Measurements from ENCODE around the gene SMLR1. TPM values are rescaled to one million over a fixed set of nuclear protein-coding genes. Genes with fewer than 3 reads are reported as not detected.

Gene SMLR1
- total RNA-seq, 1 donor, result not detected

DNA sequence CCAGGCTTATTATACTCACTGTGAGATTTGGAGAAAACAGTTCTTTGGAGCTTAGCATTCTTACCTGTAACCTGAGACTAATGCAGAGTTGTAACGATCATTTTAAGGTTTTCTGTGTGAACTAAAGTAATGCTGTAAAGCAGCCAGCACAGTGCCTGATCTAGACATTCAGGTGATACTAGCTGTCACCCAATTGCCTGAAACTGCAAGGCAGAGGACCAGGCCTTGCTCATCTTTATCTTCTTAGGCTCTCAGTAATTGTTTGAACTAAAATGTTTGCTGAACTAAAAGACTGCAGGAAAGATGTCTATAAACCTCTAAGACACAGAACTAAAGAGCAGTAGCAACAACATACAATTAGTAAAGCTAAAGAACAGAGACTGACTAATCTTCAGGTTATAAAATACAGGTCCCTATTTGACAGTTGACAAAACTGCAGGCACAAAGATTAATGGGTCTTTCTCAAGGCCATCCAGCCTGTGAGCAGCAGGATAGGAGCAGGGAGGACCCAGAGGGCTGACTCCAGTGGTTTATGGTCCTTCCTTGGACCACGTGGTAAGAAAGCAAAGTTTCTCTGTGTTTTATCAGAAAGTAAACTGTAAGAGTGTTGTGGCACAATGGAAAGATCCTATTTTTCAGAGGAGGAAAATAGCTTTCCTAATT is 31.4 kb downstream of the SMLR1 start:
- Histone ChIP-seq H3K27me3 (ENCODE audit: insufficient read depth, low read length) (no peaks in the 10 kb centered on the region), H2AFZ (ENCODE audit: low read length) (no peak overlapping the region), H3K9me3 (ENCODE audit: low read depth, low read length) (no peaks in the 10 kb centered on the region), H3K79me2 (ENCODE audit: insufficient read depth, low read length) (no peaks in the 10 kb centered on the region), H3K4me2 (ENCODE audit: insufficient read depth, low read length) (no peak overlapping the region), H3K27ac (ENCODE audit: low read depth, low read length) (no peak overlapping the region), H3K4me1 (ENCODE audit: insufficient read depth, low read length) (peaks cover 7% of the 10 kb centered on the region), H3K36me3 (ENCODE audit: insufficient read depth, low read length) (peaks cover 6% of the 10 kb centered on the region), H4K20me1 (ENCODE audit: insufficient read depth, low read length) (peaks cover 2% of the 10 kb centered on the region), H3K4me3 (ENCODE audit: insufficient read depth, low read length) (no peak overlapping the region)
- TF ChIP-seq, protein P1, sequence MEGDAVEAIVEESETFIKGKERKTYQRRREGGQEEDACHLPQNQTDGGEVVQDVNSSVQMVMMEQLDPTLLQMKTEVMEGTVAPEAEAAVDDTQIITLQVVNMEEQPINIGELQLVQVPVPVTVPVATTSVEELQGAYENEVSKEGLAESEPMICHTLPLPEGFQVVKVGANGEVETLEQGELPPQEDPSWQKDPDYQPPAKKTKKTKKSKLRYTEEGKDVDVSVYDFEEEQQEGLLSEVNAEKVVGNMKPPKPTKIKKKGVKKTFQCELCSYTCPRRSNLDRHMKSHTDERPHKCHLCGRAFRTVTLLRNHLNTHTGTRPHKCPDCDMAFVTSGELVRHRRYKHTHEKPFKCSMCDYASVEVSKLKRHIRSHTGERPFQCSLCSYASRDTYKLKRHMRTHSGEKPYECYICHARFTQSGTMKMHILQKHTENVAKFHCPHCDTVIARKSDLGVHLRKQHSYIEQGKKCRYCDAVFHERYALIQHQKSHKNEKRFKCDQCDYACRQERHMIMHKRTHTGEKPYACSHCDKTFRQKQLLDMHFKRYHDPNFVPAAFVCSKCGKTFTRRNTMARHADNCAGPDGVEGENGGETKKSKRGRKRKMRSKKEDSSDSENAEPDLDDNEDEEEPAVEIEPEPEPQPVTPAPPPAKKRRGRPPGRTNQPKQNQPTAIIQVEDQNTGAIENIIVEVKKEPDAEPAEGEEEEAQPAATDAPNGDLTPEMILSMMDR (IDR thresholded peaks at IDR 0.05; ENCODE audit: extremely low read depth, low read depth, low read length), result no peak
- no peak for DNase-seq (ENCODE audit: insufficient read length, low spot score, missing footprints)

DNA sequence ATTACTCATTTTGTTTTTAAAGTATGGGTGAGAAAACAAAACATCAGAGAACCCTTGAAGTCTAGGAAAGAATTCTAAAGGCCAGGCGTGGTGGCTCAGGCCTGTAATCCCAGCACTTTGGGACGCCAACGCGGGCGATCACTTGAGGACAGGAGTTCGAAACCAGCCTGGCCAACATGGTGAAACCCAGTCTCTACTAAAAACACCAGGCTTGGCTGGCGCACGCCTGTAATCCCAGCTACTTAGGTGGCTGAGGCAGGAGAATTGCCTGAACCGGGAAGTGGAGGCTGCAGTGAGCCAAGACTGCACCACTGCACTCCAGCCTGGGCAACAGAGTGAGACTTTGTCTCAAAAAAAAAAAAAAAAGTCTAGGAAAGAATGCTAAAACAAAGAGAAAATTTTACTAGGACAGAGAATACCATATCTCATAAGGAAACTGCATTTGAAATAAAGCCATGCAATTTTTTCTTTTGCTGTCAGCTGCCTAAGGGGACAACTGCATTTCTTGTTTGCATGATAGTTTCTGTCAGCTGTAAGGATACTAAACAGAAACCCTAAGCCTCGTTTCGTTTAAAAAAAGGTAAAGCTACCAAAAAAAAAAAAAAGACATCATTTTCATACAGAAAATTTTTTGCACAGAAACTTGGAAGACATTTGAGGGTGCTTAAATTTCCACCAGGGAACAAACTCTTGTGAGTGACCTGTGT is 32.1 kb downstream of the SMLR1 start:
- Histone ChIP-seq H3K4me3 (ENCODE audit: insufficient read depth, low read length) (no peak overlapping the region), H3K79me2 (ENCODE audit: insufficient read depth, low read length) (no peaks in the 10 kb centered on the region), H3K27ac (ENCODE audit: low read depth, low read length) (no peak overlapping the region), H2AFZ (ENCODE audit: low read length) (no peak overlapping the region), H3K4me2 (ENCODE audit: insufficient read depth, low read length) (no peak overlapping the region), H3K36me3 (ENCODE audit: insufficient read depth, low read length) (peaks cover 6% of the 10 kb centered on the region), H3K27me3 (ENCODE audit: insufficient read depth, low read length) (no peaks in the 10 kb centered on the region), H4K20me1 (ENCODE audit: insufficient read depth, low read length) (no peaks in the 10 kb centered on the region), H3K4me1 (ENCODE audit: insufficient read depth, low read length) (peaks cover under 1% of the 10 kb centered on the region), H3K9me3 (ENCODE audit: low read depth, low read length) (no peaks in the 10 kb centered on the region)
- DNase-seq (ENCODE audit: insufficient read length, low spot score, missing footprints), result no peak
- TF ChIP-seq, protein P1 (IDR thresholded peaks at IDR 0.05; ENCODE audit: extremely low read depth, low read depth, low read length), result no peak

GRCh38 chr6:130862370-130862769 is 35.2 kb downstream of the SMLR1 start:
- Histone ChIP-seq H4K20me1 (ENCODE audit: insufficient read depth, low read length) (no peaks in the 10 kb centered on the region), H3K79me2 (ENCODE audit: insufficient read depth, low read length) (no peaks in the 10 kb centered on the region), H3K4me2 (ENCODE audit: insufficient read depth, low read length) (no peak overlapping the region), H3K9me3 (ENCODE audit: low read depth, low read length) (no peaks in the 10 kb centered on the region), H3K4me3 (ENCODE audit: insufficient read depth, low read length) (no peak overlapping the region), H3K36me3 (ENCODE audit: insufficient read depth, low read length) (peaks cover 12% of the 10 kb centered on the region), H3K27ac (ENCODE audit: low read depth, low read length) (no peak overlapping the region), H3K27me3 (ENCODE audit: insufficient read depth, low read length) (no peaks in the 10 kb centered on the region), H2AFZ (ENCODE audit: low read length) (no peak overlapping the region), H3K4me1 (ENCODE audit: insufficient read depth, low read length) (no peaks in the 10 kb centered on the region)
- no peak for DNase-seq (ENCODE audit: insufficient read length, low spot score, missing footprints)
- TF ChIP-seq, protein P1 (IDR thresholded peaks at IDR 0.05; ENCODE audit: extremely low read depth, low read depth, low read length), result no peak
